ENCODE measurements around the gene STAT4. TPM values are rescaled to one million over a fixed set of nuclear protein-coding genes. Genes with fewer than 3 reads are reported as not detected.

Gene STAT4
- total and polyA plus RNA-seq, 11 donors: 0.32 to 21.5 (median 1.9) TPM

DNA sequence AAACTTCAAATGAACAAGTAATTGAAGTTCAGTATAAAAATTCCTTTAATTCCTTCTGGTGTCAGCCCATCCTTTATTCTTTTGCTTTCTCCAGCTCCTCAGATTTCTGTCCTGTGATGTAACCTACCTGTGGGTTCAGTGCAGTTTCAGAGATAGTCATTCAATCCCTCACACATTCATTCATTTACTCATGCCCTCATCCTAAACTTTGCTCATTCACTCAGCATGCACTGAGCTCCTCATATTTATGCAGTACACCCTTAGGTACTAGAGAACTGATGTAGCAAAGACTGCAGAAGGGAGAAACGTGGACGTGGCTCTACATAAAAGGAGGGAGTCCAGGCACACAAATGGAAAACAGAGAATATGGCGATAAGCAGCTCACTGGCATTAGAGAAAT lies 91.5 kb downstream of the STAT4 start:
- WGBS, 4 donors: 91 to 94% (median 93%) methylated on average over 3 of the region's 3 CpGs
- no peak for TF ChIP-seq POLR2A (IDR thresholded peaks at IDR 0.05)
- TF ChIP-seq, protein P1, sequence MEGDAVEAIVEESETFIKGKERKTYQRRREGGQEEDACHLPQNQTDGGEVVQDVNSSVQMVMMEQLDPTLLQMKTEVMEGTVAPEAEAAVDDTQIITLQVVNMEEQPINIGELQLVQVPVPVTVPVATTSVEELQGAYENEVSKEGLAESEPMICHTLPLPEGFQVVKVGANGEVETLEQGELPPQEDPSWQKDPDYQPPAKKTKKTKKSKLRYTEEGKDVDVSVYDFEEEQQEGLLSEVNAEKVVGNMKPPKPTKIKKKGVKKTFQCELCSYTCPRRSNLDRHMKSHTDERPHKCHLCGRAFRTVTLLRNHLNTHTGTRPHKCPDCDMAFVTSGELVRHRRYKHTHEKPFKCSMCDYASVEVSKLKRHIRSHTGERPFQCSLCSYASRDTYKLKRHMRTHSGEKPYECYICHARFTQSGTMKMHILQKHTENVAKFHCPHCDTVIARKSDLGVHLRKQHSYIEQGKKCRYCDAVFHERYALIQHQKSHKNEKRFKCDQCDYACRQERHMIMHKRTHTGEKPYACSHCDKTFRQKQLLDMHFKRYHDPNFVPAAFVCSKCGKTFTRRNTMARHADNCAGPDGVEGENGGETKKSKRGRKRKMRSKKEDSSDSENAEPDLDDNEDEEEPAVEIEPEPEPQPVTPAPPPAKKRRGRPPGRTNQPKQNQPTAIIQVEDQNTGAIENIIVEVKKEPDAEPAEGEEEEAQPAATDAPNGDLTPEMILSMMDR (IDR thresholded peaks at IDR 0.05): no peak

DNA sequence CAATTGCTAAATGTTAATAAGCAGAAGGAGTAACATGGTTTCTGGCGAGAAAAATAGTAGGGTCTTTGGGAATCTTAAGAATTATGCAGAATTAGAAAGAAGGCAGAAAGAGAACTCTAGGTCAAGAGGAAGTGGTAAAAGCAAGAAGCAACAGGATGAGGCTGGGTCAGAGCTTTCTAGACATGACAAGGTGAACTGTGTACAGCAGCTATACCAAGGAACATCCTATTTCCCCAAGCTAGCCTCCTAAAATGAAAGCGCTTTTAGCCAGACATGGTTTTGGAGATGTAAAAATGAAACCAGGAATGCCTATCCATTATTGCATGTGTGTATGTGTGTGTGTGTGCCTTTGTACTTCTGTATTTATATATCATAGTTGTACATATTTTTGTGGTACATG lies 94.6 kb downstream of the STAT4 start:
- DNase-seq: no peak
- Histone ChIP-seq H3K4me1 (peaks cover 0 to 31% (median 0%) of the 10 kb centered on the region in 12 donors), H3K27me3 (peaks cover 0 to 5% (median 0%) of the 10 kb centered on the region in 9 donors), H3K27ac (peak overlapping the region in 1 of 12 donors; percentile 48), H3K36me3 (no peaks in the 10 kb centered on the region), H3K4me3 (no peak overlapping the region), H3K9me3 (no peaks in the 10 kb centered on the region)
- ATAC-seq: no peak
- WGBS, 4 donors: 89 to 95% (median 91%) methylated on average over 2 of the region's 2 CpGs
- intact Hi-C loops (cut with DNase I): loop anchor here in 3 of 10 donors (10.0 kb wide), 2 partner anchors 459 to 469 kb away; no protein-coding TSS in a partner anchor
- no peak for TF ChIP-seq POLR2A (IDR thresholded peaks at IDR 0.05)
- TF ChIP-seq, protein P1 (IDR thresholded peaks at IDR 0.05): no peak

More for the DNA sequence above, 91.5 kb downstream of the STAT4 start:
- H3K27me3 ChIP-seq: no peaks in the 10 kb centered on the region
- peaks cover 0 to 16% (median 0%) of the 10 kb centered on the region in 12 donors for H3K4me1 ChIP-seq
- H3K27ac ChIP-seq: no peak overlapping the region
- H3K9me3 ChIP-seq: no peaks in the 10 kb centered on the region
- no peak overlapping the region for H3K4me3 ChIP-seq
- no peak for DNase-seq
- ATAC-seq: no peak
- peaks cover 0 to 1% (median 0%) of the 10 kb centered on the region in 9 donors for H3K36me3 ChIP-seq
- intact Hi-C loops (cut with DNase I): loop anchor here in 3 of 10 donors (10.0 kb wide), 2 partner anchors 455 to 465 kb away; no protein-coding TSS in a partner anchor

DNA sequence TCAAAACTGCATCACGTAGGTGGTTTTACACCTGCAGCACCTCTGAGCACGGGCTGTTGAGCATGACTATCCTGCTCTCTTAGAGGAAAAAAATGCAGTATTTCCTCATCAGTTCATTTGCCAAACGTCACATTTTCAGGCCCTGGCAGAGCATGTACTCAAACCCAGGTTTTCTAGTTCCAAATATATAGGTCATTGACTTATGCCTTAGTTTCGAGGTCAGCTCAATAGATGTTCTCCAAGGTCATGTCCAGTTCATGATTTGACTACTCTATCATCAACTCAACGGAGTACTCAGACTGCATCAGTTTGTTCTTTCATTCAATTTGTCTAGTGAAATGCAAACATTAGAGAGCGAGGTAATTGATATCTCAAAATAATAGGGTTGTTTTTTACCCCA lies 97.5 kb downstream of the STAT4 start:
- no peaks in the 10 kb centered on the region for H3K36me3 ChIP-seq
- H3K9me3 ChIP-seq: no peaks in the 10 kb centered on the region
- H3K27me3 ChIP-seq: peaks cover 0 to 5% (median 0%) of the 10 kb centered on the region in 9 donors
- H3K4me3 ChIP-seq: no peak overlapping the region
- TF ChIP-seq, protein P1 (IDR thresholded peaks at IDR 0.05): no peak
- TF ChIP-seq POLR2A (IDR thresholded peaks at IDR 0.05): no peak
- 86 to 94% (median 89%) methylated on average over 6 of the region's 6 CpGs for WGBS, 4 donors
- DNase-seq (no peak), ATAC-seq (no peak)
- H3K4me1 ChIP-seq: peaks cover 0 to 41% (median 0%) of the 10 kb centered on the region in 12 donors
- no peak overlapping the region for H3K27ac ChIP-seq
- intact Hi-C loops (cut with DNase I): loop anchor here (2.0 to 10.0 kb wide), 9 partner anchors 99 to 472 kb away; partner anchors contain the start of gene STAT4 (in 2 of the 10)

DNA sequence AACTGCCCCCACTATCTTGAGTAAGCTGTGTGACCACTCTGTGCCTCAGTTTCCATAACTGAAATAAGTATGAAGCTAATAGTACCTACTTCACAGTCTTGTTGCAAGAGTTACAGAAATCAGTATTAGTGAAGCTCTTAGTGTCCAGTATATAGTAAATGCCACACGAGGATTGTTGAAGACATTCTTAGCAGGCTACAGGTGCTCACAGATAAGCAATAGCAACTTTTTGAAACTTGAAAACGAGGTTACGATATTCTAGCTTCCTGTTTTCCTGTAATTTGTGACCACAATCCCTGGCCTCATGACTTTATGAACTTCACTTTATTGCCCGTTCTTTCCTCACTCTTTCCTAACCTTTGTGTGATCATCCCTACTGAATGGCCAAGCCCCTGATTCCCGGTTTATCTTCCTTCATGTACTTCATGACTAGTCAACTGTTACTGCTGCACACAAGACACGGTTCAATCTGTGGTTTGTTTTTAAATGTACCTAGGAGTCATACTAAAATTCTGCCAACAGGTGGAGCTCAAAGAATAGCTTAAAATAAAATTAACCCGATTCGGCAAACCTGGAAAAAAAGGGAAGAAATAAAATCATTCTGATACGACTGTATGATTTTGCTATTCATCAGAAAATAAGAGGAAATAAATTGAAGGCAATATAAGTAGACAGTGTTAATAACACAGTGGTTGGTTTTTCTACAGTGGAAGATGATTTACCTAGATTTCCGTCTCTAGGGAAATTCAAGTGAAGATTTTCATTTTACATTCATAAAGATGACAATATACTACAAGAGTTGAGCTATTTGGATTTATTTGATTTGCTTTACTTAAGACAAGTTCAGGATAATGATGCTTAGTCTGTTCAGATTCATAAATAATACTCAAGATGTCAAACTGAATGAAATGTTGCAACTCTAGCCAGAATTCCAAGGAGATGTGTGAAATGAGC lies 98.7 kb downstream of the STAT4 start:
- Histone ChIP-seq H3K9me3 (no peaks in the 10 kb centered on the region), H3K27ac (peak overlapping the region in 1 of 12 donors; percentile 10), H3K36me3 (no peaks in the 10 kb centered on the region), H3K4me3 (no peak overlapping the region), H3K27me3 (peaks cover 0 to 5% (median 0%) of the 10 kb centered on the region in 9 donors), H3K4me1 (peaks cover 0 to 37% (median 0%) of the 10 kb centered on the region in 12 donors)
- intact Hi-C loops (cut with DNase I): loop anchor here (2.0 to 10.0 kb wide), 9 partner anchors 100 to 473 kb away; partner anchors contain the start of gene STAT4 (in 2 of the 10)
- DNase-seq (no peak), ATAC-seq (peak in 2 of 4 donors; percentile 18 to 45)
- WGBS, 4 donors: 27 to 30% (median 28%) methylated on average over 10 of the region's 10 CpGs
- TF ChIP-seq, protein P1 (IDR thresholded peaks at IDR 0.05): peak; percentile 38 to 68 (median 54)
- TF ChIP-seq POLR2A (IDR thresholded peaks at IDR 0.05): no peak

Data from heart left ventricle (tissue), 16 donors.